GM18870 (cell line): ENCODE measurements around the gene VRK1.
"Not testable (repeated sequence)": the region's sequence is repeated elsewhere in the genome, so short reads cannot be mapped to it uniquely, and the experiment has no call there.

Experiments used
- ATAC-seq: cut with Tn5 transposase; IDR thresholded peaks from one replicate; pipeline ENCODE4 v1.9.1; 2021; ENCODE audit warnings: moderate library complexity; ENCODE audit not compliant: unreplicated experiment

Gene VRK1, protein sequence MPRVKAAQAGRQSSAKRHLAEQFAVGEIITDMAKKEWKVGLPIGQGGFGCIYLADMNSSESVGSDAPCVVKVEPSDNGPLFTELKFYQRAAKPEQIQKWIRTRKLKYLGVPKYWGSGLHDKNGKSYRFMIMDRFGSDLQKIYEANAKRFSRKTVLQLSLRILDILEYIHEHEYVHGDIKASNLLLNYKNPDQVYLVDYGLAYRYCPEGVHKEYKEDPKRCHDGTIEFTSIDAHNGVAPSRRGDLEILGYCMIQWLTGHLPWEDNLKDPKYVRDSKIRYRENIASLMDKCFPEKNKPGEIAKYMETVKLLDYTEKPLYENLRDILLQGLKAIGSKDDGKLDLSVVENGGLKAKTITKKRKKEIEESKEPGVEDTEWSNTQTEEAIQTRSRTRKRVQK

DNA sequence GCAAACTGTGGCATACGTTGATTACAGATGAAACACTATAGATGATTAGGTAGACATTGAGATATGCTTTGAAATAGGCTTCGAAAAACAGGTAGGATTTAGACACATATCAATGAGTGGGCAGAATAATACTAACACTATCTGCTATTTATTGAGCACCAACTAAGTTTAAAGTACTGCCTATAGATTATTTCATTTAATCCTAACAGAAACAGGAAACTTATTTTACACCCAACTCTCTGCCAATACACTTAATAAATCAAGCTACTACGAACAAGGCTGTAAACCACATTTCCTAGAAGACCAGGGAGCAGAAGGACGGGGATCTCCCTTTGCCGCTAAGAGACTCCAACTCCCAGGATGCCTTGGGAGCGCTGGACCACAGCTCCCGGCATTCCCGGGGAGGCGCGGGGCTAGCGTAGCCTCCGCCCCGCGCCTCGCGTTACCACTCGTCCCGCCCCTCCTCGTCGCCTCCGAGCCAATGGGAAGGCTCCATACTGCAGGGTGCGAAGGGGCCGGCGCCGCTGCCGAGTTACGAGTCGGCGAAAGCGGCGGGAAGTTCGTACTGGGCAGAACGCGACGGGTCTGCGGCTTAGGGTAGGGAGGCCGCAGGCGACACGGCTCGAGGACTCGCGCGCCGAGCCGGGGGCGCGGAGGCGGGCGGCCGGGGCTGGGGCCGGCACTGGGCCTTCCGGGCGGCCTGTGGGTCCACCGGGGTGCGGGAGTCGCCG lies at the start of gene VRK1:
VRK1 (plus strand) TSS at position 532 of the 731 bp plus-strand sequence. CDS start 36,090 bp downstream, outside the sequence.
- peak; percentile 85 for ATAC-seq

DNA sequence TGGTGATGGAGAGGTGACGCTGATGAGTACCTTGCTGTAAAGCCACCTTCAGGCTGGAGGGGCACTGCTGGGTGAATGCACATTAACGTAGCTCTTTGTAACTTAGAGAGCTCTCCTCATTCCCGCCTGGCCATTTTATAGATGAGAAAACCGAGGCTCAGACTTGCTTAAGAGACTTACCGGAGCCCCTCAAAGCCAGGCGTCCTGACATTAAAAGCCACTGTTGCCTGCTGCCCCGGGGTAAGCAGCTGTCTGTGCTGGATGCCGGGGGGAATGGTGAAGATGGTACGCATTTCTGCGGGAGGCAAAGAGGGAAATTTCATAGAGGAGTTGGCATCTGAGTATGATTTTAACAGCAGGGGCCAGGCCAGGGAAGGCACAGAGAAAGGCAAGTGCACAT lies 49.6 kb upstream of the VRK1 start:
- ATAC-seq = no peak

DNA sequence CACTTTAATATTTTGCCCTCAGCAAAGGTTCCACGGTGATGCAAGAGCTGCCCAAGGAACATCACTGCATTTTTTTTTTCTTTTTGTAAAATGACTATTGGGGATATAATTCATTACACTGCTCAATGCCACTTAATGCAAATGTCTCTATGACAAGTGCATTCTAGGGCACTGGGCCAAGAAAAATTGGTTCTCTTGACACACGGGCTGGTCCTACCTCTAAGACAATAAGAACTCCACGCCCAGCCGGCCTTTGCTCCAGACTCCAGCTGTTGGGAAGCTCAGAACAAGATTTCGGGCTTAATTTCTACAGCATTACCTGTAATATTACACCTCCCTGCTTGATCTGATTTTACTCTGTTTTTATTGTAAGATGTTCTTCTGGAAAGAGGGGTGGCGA lies 48.8 kb upstream of the VRK1 start:
- ATAC-seq = no peak

DNA sequence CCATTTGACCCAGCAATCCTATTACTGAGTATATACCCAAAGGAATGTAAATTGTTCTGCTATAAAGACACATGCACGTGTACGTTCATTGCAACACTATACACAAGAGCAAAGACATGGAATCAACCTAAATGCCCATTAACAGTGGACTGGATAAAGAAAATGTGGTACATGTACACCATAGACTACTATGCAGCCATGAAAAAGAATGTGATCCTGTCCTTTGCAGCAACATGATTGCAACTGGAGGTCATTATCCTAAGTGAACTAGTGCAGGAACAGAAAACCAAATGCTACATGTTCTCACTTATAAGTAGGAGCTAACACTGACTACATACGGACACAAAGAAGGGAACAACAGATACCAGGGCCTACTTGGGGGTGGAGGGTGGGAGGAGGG lies 45.7 kb upstream of the VRK1 start:
- no peak for ATAC-seq

DNA sequence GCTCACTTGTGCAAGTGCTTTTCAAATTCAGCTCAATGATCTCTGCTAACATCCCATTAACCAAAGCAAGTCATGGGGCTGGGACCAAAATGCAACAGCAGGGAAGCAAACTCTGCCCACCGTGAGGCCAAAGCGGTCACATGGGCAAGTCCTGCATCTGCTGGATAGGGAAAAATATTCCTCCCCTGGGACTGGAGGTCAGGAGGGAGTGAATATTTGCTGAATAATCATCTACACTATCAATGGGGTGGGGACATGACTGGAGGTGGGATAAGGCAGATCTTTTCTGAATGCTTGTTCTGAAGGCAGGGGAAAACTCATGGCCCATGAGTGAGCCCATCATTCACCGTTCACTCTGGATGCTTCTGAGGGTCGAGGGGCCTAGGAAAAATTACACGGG lies 45.1 kb upstream of the VRK1 start:
- no peak for ATAC-seq

DNA sequence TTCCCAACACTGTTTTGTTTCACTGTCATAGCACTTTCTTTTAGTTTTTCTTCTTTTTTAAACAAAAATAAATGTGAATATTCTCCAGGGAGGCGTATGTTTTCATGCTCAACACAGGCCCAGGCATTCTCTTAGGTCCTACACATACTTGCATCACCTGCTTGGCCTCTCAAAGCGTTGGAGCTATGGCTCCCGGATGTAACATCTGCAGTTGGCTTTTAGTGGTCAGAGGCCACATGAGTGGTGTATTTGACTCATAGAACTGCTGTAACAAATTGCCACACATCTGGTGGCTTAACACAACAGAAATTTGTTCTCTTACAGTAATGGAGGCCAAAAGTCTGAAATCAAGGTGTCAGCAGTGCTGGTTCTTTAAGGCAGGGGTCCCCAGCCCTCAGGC lies 44.6 kb upstream of the VRK1 start:
- no peak for ATAC-seq

DNA sequence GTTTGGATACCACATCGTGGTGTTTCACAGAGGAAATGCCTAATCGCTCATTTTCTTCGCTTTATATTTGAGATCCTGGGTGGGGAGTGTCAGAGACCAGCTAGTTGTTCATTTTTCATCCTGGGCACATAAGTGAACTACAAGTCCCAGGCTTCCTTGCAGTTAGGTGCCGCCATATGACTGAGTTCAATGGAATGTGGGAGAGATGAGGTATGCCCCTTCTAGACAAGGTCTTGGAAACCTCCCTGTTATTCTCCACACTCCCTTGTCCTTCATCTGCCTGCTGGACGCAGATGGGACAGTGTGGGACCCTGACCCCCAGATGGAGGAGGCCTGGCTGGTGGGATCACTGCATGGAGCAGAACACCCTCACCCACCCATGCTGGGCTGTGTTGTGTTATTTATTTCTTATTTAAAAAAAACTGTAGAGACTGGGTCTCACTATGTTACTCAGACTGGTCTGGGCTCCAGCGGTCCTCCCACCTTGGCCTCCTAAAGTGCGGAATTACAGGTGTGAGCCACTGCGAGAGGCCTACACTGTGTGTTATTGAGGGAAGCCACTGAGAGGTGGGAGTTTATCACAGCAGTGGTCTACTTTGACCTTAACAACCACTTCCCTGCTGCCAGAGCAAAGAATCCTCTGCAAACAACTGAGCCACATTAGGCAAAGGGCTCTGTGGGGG lies 42.9 kb upstream of the VRK1 start:
- no peak for ATAC-seq

DNA sequence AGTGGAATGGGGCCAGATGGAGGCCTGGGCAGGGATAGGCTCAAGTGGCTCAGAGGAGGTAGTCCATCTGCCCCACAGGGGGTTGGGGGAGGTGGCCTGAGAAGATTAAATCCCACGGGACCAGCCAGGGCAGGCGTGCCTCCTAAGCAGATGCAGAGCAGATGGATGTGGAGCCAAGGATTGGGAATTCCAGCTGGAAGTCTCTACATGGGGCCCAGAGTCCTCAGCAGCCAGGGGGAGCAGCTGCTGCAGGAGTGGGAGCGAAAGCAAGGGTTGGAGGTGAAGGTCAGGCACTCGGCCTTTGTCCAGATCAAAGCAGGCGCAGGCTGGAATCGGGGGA lies 42.4 kb upstream of the VRK1 start:
- ATAC-seq = no peak

DNA sequence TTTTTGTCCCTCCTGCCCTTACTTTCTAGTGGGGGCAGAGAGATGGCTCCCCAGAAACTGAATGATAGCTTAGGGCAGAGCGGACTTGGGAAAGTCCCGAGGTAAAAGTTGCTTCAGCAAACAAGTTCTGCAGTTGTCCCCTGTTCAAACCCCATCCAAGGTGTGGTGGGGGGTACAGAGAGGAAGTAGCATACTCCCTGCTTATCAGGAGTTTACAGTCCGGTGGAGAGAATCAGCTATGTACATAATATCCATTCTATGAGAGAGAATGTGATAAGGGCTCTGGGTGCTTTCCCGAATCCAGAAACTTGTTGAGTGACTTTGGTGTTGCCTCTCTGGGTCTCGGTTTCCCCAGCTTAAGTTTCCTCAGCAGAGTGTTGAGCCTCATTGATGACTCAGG lies 40.4 kb upstream of the VRK1 start:
- ATAC-seq = no peak

DNA sequence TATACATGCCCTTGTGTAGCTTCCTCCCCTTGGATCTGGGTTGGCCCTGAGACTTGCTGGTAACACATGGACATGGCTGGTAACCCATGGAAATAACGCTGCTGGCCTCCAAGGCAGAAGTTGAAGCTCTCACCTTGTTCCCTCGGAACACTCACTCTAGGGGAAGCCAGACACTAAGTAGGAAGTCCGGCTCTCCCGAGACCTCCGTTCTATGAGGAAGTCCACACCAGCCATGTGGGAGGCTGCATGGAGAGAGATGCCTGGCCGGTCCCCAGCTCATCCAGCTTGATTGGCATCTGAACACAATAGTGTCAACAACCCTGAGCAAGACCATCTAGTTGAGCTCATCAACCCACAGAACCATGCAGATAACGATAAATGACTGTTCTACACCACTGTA lies 39.7 kb upstream of the VRK1 start:
- no peak for ATAC-seq

DNA sequence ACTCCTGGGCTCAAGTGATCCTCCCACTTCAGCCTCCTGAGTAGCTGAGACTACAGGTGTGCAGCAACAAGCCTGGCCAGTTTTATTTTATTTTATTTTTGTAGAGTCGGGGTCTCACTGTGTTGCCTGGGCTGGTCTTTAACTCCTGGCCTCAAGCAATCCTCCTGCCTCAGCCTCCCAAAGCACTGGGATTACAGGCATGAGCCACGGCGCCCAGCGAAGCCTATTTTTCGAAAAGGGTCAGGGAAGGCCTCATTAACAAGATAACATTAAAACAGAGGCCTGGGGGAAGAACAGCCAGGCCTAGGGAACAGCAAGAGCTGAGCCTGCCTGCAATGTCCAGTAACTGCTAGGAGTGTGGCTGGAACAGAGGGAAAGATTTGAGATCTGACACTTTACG lies 36.1 kb upstream of the VRK1 start:
- no peak for ATAC-seq

DNA sequence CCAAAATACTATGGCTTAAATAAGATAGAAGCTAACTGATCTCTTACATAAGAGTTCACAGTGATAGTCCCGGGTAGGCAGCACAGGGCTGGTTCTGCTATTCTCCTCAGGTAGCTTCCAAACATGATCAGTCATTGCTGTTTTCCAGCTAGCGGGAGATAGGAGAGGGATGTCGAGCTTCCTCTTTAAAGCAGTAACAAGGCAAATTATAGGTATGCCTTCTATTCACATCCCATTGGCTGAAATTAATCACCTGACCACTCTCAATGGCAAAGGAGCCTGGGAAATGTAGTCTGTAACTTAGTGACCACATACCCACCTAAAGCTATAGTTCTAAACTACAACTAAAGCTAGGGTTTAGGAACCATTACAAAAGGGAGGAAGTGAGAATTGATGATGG lies 34.5 kb upstream of the VRK1 start:
- peak; percentile 91 for ATAC-seq

DNA sequence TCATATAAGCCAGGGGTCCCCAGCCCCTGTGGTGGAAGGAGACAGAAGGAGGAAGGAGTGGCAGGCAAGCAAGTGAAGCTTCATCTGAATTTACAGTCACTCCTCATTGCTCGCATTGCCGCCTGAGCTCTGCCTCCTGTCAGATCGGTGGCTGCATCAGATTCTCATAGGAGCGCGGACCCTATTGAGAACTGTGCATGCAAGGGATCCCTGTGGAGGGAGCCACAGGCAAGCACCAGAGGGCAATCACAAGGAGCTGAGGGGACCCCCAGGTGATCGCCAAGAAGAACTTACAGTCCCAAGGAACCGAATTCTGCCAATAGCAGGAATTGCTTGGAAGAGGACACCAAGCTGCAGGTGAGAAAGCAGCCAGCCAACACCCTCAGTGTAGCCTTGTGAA lies 33.2 kb upstream of the VRK1 start:
- no peak for ATAC-seq

DNA sequence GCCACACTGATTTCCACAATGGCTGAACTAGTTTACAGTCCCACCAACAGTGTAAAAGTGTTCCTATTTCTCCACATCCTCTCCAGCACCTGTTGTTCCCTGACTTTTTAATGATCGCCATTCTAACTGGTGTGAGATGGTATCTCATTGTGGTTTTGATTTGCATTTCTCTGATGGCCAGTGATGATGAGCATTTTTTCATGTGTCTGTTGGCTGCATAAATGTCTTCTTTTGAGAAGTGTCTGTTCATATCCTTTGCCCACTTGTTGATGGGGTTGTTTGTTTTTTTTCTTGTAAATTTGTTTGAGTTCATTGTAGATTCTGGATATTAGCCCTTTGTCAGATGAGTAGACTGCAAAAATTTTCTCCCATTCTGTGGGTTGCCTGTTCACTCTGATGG lies 32.0 kb upstream of the VRK1 start:
- ATAC-seq = not testable (repeated sequence)

DNA sequence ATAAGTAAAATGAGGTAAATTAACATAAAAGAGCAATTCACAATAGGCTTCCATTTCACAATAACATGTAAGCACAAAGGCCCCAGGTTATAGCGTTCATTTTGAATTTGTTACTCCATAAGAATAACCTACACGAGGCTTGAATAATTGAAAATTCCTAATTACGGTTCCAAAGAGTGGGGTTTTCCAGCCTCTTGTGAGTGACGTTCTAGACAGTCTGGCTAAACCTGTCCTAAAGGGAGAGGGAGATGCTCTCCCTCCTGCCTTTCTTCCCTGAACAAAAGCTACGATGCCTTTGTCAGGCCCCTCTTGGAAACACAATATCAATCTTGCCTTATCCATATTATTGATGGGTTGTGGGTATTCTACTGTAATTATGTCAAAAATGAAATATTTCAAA lies 24.3 kb upstream of the VRK1 start:
- no peak for ATAC-seq

DNA sequence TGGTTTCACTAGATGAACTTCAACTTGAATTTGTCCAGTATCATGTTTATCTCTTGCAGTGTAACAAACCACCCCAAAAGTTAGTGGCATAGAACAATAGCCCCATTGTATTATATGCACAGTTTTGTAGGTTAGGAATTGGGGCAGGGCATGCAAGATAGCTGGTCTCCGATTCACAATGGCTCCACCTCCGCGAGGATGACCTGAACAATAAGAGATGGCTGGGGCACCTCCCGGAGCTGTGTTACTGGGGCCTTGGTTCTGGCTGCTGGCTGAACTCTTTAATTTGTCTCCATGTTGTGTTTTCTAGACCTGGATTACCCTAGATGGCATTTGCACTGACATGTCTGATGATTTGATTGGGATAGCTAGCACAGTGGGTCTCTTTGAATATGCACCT lies 20.4 kb upstream of the VRK1 start:
- no peak for ATAC-seq

DNA sequence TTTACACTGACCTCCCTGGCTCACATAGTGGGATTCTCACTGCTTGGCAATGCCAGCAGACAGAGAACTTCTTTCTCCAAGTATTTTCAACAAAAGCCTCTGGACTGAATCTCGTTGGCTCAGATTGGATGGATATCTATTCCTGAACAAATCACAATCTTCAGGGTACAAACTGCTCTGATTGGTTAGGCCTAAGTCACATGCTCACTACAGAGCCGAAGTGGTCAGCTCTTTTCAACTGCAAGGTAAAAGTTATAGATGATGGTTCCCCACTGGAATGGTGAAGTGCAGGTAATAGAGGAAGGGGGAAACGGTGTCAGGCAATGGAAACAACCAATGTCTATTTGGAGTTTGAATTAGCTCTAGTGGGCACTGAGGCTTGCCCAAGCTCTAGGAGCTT lies 16.7 kb upstream of the VRK1 start:
- no peak for ATAC-seq

DNA sequence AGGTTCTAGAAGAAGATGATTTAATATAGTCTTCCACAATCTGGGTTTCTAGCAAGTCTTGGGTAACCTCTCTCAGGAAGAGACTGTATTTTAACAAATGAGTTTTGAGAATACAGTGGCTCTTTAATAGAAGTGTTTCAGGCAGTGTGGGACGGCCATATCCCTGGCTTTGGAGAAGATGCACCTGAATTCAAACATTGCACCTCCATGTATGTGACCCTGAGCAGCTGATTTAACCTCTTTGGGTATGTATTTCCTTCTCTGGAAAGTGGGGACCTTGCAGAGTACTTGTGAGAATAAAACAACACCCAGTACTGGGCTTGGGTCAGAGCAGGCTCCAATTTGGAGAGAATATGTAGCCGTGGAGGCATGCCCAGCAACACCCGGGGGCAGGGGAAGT lies 15.8 kb upstream of the VRK1 start:
- no peak for ATAC-seq

DNA sequence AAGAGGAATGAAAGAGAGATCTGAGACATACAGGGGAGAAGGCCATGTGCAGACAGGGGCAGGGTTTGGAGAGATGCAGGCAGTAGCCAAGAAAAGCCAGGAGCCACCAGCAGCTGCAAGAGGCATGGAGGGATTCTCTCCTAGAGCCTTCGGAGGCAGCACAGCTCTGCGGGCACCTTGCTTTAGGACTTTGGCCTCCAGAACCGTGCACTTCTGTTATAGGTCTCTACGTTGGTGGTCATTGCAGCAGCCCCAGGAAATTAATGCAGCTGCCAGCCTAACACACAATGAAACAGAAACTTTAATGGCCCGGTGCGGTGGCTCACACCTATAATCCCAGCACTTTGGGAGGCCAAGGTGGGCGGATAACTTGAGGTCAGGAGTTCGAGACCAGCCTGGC lies 14.7 kb upstream of the VRK1 start:
- no peak for ATAC-seq

DNA sequence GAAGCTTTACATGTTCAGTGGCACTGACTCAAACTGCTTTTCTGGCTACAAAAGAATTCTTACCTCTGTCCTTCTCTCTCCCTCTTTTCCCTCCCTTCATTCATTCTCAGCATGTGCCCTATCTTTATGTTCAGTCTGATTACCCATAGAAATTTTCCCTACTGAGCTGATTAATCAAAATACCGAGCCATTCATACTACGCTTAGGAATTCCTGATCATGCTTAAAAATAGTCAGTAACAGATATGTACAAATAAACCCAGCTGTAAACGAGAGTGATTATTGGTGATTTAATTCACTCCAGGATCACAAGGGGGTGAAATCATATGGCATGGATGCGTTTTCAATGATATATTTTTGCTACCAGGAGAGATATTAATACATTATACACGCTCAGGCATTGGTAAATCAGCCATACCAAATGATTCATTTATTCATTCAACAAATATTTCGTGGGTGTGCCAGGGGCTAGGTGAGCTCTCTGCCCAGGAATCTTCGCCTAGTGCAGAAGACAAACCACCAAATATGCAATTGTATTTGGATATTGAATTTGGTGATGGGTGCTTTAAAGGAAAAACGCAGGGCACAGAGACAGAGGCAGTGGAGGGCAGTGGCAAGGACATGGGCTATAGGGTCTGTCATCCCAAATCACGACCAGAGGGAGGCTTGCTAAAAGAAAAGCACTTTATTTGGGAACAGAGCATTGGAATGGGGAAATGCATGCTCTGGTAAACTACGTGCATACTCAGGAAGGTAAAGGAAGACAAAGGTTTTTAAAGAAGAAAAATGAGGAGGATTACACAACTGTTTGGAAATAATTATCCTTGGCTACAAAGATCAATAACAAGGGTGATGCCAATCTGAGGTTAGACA lies 13.9 kb upstream of the VRK1 start:
- ATAC-seq = no peak

DNA sequence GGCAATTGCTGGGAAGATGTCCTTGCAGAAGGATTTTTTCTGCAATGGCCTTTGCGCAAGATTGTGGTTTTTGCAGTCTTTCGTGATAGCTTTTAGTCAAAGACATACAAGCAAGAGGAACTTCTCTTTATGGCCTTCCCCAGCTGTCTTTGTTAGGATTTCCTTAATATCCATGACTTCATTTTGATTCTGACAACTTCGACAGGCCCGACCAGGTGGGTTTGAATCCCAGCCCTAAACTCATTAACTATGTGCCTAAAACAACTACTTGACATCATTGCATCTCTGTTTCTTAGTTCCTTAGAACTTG lies 13.3 kb upstream of the VRK1 start:
- ATAC-seq = no peak
